Measurements from ENCODE around the gene NRN1.

DNA sequence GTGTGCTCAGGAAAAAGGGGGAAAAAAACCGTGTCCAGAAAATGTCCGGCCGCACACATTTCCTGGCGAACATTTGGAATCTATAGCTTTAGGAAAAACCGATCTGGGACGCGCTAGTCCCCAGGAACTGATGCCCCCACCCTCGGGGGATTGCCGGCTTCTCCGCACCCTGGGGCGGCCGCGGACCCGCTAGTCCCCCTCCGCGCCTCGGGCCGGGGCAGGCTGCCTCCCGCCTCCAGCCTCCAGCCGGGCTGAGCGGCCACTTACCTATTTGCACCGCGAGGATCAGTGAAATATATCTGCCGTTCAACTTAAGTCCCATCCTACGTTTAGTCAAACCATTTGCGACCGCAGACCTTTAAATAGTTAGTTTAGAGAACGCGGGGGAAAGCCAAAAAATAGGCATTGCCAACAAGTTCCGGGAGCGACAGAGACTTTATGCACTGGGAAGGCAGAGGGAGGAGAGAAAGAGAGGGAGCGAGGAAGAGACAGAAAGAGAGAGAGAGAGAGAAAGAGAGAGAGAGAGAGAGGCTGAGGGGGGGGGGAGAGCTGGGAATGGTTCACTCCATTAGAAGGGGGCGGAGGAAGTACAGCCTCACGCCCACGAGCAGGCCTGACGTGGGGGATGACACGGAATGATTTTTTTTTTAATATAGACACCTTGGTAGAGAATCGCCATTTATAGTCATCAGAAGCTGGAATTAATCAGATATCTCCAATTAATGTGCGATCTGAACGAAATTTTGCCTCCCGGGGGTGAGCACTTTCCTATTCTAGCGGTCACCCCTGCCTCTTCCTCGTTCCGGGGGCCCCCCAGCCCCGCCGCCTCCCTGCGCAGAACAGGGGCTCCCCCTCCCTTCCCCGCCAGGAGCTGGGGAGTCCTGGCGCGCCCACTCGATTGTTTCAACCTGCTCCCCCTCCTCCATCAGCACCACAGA, at the start of gene NRN1:
- TF ChIP-seq, protein P1, sequence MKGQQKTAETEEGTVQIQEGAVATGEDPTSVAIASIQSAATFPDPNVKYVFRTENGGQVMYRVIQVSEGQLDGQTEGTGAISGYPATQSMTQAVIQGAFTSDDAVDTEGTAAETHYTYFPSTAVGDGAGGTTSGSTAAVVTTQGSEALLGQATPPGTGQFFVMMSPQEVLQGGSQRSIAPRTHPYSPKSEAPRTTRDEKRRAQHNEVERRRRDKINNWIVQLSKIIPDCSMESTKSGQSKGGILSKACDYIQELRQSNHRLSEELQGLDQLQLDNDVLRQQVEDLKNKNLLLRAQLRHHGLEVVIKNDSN (IDR thresholded peaks at IDR 0.05), result no peak
- TF ChIP-seq EP300 (IDR thresholded peaks at IDR 0.05; ENCODE audit: borderline replicate concordance), result no peak
- no peak for TF ChIP-seq FOXM1 (IDR thresholded peaks at IDR 0.05; ENCODE audit: borderline replicate concordance, low read depth)
- no peak for TF ChIP-seq TAF1 (IDR thresholded peaks at IDR 0.05; ENCODE audit: low read depth)
- TF ChIP-seq EGR1 (IDR thresholded peaks at IDR 0.05), result no peak
- TF ChIP-seq, protein P2, sequence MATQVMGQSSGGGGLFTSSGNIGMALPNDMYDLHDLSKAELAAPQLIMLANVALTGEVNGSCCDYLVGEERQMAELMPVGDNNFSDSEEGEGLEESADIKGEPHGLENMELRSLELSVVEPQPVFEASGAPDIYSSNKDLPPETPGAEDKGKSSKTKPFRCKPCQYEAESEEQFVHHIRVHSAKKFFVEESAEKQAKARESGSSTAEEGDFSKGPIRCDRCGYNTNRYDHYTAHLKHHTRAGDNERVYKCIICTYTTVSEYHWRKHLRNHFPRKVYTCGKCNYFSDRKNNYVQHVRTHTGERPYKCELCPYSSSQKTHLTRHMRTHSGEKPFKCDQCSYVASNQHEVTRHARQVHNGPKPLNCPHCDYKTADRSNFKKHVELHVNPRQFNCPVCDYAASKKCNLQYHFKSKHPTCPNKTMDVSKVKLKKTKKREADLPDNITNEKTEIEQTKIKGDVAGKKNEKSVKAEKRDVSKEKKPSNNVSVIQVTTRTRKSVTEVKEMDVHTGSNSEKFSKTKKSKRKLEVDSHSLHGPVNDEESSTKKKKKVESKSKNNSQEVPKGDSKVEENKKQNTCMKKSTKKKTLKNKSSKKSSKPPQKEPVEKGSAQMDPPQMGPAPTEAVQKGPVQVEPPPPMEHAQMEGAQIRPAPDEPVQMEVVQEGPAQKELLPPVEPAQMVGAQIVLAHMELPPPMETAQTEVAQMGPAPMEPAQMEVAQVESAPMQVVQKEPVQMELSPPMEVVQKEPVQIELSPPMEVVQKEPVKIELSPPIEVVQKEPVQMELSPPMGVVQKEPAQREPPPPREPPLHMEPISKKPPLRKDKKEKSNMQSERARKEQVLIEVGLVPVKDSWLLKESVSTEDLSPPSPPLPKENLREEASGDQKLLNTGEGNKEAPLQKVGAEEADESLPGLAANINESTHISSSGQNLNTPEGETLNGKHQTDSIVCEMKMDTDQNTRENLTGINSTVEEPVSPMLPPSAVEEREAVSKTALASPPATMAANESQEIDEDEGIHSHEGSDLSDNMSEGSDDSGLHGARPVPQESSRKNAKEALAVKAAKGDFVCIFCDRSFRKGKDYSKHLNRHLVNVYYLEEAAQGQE (IDR thresholded peaks at IDR 0.05; ENCODE audit: low read depth), result no peak
- TF ChIP-seq ZBTB7A (IDR thresholded peaks at IDR 0.05; ENCODE audit: low read depth), result no peak
- no peak for TF ChIP-seq CEBPB (IDR thresholded peaks at IDR 0.05)
- TF ChIP-seq RAD21 (IDR thresholded peaks at IDR 0.05; ENCODE audit: low read depth), result no peak
- no peak for TF ChIP-seq NFIC (IDR thresholded peaks at IDR 0.05)
- TF ChIP-seq TCF12 (IDR thresholded peaks at IDR 0.05; ENCODE audit: low read depth), result no peak

Data from Ishikawa (cell line).